NOMO-1 treated with DMSO at 0.1 percent for 48 hours (cell line): ENCODE measurements around the gene APOL1.
"Not testable (repeated sequence)": the region's sequence is repeated elsewhere in the genome, so short reads cannot be mapped to it uniquely, and the experiment has no call there.

Experiments
- DNase-seq: peaks from one replicate; lab custom pipeline; 2025; ENCODE audit not compliant: unreplicated experiment; lab: John Stamatoyannopoulos, UW

APOL1 gene

DNA sequence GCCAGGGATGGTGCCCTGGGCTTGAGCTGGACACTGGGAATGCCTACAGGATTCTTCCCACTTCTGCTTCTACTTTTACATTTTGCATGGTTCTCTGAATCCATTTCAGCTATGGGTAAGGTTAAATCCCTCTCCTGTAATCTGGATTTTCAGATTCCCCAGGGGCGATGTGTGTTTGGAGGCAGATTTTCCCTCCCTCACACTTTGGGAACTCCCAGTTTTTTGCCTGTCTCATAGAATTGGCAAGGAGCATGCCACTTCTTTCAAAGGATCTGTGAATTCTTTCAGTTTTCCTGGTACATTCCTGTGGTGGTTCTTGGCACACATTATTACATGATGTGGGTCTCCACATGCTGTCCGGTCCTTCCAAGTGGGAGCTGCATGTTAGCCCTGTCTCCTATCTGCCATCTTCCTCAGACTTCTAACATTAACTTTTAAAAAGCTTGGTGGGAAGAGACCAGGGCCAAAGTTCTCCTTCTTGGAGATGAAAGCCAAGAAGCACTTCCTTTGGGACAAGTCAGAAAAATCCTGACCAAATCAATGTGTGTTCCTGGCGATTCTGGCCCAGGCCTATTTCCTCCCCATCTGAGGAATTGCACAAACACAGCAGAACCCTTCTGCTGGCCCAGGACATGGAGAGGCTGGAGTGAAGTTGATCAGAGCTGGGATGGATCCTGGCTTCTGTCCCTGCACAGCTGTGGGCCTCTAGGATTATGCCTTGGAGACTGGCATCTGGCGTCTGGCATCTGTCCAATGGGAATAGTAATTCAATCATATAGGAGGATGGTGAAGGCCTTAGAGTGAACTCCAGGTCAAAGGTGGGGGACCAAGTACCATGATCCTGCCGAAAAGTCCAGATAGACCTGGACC, 8.2 kb upstream of the APOL1 start:
- no peak for DNase-seq

DNA sequence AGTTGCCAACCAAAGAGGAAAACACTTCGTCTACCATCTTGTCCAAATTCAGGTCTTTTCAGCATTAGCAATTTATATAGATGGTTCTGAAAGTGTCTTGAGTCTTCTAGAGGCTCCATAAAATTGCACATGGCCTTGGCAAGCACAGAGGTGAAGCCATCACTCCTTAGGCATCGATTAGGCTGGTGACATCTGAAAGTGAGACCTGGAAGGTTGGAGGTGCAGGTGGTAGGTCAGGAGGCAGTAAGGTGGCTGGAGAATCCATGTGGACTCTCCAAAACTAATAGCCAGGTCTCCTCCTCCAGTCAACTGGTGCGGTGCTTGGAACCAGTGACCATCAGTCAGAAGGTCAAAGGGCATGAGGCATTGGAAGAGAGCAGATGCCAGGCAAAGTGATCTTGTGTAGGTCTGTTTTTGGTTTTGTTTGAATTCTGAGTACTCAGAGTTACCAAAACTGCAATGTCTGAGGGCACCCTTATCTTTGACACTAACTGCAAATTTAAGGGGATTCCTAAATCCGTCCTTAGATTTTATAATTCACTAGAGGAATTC, 7.1 kb upstream of the APOL1 start:
- no peak for DNase-seq

DNA sequence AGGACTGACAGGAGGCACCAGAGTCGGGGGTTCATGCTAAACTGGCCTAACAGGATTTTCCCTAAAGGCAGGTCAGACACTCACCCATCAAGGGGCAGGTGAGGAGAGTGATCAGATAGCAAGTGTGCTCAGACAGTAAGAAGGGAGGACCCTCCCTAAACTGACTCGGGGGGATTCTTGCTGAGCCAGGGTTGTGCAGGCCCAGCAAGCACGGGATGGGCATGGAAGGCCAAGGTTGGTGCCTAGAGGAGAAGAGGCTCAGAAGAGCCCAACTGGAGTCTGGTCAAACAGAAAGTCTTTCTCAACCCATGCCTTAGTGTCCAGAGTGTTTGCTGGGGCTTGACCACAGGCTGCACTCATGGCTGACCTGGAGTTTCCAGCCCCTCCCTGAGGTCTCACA, 6.2 kb upstream of the APOL1 start:
- no peak for DNase-seq

DNA sequence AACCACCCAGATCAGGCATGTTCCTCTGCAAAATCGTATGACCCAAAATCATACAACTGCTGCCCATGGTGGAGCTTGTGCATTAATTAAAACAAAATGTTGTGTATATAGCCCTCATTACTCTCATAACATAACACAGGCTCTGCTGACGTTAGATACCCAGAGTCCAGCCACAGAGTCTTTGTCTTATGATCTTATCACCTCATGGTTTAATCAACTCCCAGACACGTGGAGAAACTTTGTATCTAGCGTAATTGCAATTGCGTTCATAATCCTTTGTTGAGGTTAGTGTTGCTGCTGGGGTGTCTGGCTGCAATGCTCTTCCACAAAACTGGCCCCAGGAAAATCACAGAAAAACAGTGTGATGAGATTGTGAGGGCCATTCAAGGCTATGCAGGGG, 5.0 kb upstream of the APOL1 start:
- DNase-seq = no peak

DNA sequence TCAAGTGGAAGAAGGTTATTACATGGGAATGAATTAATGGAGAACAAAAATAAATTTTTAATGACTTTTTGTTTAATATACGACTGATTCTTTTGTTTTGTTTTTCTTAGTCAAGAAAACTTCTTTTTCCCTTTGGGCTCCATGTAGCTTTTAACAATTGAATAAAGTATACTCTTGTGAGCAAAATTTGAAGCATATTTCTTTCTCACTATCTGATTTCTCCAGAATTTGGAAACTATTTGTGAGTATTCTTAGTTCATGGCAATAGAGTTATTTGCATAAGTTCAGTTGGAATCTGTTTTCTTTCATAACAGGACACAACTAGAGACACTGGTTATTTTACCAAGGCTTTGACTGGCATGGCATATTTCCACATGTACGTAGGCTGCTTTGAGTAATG, 3.8 kb upstream of the APOL1 start:
- no peak for DNase-seq

DNA sequence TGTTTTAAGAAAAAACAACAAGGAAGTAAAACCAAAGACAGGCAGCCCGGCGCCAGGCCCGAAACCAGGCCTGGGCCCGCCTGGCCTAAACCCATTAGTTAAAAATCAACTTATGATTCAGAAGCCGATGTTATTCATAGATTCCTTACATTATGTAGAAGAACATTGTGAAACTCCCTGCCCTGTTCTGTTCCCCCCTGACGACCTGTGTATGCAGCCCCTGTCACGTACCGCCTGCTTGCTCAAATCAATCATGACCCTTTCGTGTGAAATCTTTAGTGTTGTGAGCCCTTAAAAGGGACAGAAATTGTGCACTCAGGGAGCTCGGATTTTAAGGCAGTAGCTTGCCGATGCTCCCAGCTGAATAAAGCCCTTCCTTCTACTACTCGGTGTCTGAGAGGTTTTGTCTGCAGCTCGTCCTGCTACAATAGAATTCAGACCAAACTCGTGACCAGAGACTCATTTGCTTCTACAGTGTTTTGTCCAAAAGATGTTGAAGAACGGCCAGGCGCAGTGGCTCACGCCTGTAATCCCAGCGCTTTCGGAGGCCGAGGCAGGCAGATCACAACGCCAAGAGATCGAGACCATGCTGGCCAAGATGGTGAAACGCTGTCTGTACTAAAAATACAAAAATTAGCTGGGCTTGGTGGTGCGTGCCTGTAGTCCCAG, 2.5 kb upstream of the APOL1 start:
- DNase-seq = peak; percentile 31

DNA sequence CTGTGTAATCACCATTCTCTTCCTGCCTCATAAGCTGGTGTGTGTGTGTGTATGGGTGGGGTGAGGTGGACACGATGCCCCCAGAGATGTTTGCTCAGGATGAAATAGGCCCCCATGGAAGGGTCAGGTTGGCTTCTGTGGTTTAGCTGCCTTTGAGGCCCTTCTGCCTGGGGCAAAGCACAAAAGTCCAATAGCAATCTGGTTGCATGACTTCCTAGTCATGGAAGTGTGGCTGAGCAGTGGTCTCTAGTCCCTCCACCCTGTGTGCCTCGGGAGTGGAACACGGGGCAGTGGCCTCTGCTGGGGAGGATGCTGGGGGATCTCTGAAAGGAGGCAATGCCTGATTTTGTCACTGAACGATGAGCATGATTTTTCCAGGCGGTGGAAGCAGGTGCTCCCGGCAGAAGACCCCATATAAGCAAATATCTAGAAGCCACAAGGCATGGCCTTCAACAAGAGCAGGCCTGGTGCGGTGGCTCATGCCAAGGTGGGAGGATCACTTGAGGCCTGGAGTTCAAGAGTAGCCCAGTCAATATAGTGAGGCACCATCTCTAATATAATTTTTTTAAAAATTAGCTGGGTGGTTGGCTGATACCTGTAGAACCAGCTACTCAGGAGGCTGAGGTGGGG, 839 bp upstream of the APOL1 start:
- not testable (repeated sequence) for DNase-seq

DNA sequence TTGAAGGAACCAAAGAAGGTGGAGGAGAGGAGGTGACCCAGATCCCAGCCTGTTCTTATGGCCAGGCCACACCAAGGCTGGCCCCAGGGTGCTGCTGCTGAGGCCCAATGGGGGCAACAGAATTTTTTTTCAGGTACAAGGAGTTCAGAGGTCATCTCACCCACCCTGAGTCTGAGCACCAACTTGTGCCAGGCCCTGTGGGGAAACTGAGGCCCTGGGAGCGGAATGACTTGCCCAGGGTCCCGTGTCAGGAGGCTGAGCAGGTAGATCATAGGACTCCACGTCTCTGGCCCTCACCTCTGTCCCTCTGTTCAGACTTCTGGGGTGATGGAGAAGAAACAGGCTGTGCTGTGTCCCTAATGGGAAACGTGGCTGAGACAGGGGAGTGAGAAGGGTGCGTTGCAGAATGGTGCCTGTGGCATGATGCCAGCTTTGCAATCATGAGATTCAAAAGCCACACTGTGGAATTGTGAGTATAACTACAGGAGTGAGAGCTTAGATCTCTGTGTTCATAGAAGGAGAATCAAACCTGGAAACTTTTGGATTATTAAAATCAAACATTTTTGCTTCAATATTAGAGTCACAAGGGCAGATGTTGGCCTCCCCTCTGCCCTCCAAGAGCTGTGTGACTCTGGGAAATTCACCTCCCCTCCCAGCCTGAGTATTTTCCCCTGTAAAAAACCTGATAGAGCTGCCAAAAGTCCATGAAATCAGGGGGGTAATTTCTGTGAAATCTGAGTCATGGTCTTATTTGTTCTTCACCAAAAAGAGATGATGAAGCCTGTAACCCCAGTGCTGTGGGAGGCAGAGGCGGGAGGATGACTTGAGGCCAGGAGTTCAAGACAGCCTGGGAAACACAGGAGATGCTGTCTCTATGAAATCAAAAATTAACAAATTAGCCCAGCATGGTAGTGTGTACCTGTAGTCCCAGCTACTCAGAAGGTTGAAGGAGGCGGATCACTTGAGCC, 874 bp downstream of the APOL1 start:
- DNase-seq = no peak

DNA sequence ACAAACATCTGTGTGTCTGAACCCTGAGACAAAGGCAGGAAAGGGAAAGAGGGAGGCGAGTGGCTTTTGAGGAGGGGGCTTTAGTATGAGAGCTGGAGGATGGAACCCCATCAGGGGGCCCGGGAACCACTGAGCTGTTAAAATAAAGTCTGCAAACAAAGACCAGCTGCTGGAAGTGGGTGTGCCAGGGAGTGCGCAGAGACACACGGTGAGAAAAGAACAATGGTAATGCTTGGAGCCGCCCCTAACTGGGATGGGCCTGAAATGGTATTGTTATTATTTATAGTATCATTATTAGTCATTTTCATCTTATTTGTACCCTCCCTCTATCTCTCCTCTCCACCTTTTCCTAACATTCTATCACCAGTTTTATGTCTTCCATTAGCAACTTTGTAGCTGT, 2.6 kb downstream of the APOL1 start:
- not testable (repeated sequence) for DNase-seq

DNA sequence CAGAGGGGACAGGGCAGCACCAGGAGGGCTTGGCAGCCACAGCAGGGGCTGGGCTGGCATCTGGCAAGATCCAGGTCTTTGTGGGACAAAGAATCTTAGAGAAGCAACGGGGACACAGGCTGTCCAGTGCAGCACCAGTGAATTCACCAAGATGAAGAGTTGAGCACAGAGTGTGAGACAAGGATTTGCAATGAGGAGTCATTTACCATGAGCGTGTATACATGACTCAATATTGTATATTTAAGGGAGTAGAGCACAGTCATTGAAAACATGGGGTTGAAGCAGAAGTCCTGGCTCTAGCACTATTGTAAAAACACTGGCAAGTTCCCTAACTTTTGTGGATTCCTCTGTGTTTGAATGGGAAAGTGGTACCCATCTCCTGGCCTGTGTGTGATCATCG, 3.5 kb downstream of the APOL1 start:
- no peak for DNase-seq

DNA sequence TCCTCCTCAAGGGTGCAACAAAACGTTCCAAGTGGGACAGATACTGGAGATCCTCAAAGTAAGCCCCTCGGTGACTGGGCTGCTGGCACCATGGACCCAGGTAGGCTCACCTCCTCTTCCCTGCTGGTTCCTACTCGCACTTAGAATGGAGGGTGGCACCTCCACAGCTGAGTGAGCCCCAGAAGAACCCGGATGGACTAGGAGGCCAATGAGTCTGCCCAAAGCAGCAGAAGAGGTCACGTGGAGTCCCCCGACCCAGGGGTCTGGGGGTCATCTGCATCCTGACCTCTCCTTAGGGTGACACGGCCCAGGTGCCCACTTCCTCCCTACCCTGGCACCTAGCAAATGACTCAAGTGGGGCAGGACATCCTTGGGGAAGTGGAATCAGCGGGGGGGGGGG, 4.4 kb downstream of the APOL1 start:
- no peak for DNase-seq

DNA sequence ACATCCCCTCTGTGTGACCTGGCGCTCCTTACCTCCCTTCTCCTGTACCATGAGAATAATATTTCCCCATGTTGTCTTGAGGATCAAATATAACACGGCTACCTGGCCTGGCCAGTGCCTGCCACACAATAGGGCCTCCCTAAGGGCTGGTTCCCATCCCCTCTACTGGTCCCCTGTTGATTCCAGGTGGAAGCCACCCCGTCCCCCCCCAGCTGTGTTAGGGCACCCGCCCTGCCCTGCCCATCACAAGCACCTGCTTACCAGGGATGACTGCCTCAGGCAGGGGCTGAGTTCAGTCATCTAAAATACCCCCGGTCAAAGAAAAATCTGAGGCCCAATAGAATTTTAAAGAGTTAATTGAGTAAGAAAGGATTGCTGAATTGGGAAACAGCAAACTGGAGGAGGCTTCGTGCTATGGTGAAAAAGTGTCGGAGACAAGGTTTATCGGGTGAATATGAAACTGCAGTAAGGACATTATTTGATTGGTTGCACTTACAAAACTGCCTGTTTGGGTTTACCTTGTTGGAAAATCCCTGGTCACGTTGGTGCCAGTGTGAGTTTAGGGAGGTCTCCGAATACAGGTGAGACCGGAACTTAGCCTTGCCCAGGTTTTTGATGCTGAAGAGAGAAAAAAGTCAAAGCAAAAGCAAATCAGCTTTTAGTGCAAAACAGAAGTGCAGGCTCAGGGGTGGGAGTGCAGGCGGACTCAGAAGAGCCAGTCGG, 5.2 kb downstream of the APOL1 start:
- no peak for DNase-seq

DNA sequence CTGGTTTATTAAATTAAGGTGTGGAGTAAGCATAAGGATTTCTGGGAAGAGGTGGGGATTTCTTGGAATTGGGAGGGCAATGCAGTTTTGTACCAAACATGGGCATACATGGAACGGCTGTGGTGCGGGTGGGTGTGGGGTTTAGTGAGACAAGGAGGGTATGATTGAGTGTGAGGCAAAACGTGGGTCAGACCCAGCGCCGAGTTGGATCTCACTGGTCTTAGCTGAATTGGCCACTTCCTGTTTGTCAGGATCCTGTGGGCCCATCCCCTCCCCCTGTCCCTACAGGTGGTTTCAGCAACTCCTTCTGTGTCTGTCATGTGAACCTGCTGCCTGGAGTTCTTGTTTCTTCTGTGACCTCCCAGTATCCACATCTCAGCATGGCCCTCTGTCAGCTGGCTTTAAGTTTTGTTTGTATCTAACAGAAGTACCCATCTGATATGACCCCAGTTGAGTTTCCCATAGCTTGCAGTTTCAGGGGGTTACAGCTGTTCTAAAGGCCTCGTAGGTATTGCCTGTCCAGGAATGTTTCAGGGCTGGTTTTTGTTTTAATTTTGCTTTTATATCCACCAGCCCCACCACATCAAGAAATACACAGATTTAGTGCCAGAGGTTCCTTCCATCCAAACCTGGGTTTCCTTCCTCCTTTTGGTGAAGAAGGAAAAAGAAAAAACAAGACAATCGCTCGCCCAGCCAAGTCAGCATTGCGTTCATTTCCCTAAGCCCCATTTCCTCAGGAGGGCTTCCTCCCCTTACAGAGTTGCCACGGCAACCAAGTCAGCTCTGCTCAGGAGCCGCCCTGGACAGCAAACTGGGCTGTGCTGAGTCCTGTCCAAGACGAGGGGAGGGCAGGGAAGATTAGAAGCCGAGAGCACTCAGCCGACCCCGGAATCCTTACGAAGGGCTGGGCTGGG, 6.0 kb downstream of the APOL1 start:
- DNase-seq = no peak

DNA sequence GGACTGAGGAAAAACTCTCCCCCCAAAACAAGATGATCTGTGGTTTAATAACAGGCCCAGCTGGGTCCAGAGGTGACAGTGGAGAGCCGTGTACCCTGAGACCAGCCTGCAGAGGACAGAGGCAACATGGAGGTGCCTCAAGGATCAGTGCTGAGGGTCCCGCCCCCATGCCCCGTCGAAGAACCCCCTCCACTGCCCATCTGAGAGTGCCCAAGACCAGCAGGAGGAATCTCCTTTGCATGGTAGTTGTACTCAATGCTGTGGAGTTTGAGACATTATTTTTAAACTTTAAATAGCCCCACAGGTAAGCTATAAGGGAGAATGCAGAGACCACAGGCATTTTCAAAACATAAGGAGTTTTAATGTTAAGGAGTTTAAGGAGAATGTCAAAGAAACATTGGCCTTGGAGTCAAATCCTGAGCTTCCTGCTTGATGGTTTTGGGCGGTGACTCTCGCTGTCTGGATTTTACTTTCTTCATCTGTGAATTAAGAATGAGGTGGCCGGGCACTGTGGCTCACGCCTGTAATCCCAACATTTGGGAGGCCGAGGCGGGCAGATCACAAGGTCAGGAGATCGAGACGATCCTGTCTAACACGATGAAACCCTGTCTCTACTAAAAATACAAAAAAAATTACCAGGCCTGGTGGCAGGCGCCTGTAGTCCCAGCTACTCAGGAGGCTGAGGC, 6.8 kb downstream of the APOL1 start:
- DNase-seq = no peak

DNA sequence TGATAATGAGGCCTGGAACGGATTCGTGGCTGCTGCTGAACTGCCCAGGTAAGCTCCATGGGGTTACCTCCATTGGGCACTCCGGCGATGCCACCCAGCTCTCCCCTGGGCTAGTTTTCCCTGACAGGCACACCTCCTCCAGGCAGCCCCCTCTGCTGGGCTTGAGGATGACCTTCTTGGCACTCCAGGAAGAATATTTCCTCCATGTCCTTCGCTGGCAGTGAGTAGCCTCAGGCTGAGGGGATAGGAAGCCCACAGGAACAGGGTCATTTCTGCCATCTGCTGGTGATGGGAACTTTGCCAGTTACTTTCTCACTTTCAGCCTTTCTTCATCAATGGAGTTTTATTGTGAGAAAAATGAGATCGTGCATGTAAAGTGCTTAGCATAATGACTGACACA, 8.7 kb downstream of the APOL1 start:
- not testable (repeated sequence) for DNase-seq

DNA sequence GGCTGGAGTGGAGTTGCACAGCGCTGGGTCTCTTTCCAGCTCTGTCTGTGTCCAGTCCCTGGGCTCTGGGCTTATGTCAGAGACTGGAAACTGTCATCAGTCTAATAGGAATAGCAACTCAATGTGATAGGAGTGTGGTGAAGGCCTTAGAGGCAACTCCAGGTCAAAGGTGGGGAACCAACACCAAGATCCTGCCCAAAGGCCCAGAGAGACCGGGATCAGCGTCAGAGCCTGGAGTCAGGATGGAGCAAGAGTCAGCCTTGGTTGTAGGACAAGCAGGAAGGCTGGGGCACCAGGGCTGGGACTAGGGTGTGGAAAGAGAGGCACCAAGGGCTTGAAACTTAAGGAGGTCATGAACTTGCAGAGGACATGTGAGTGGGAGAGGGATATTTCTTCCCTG, 9.4 kb downstream of the APOL1 start:
- DNase-seq = not testable (repeated sequence)

DNA sequence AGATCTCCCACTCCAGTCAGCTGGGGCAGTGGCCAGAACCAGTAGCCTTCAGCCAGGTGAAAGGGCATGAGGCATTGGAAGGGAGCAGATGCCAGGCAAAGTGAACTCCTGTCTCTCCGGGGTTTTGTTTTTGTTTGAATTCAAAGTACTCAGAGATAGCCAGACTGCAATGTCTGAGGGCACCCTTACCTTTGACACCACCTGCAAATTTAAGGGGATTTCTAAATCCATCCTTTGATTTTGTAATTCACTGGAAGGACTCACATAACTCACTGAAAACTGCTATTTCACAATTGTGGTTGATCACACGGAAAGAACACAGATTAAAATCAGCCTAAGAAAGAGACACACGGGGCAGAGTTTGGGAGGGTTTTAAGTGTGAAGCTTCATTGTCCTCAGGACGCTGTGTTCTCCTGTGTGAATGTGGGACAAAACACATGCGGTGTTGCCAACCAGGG, 10.3 kb downstream of the APOL1 start:
- DNase-seq = peak; percentile 32
